Breast epithelium (tissue), 4 donors: ENCODE results near the gene SH2D6. TPM values are rescaled to one million over a fixed set of nuclear protein-coding genes. Genes with fewer than 3 reads are reported as not detected.
"Not testable (repeated sequence)": the region's sequence is repeated elsewhere in the genome, so short reads cannot be mapped to it uniquely, and the experiment has no call there.

Experiments used
- DNase-seq, 2 donors: peaks; one replicate each; pipeline ENCODE4 v3.0.0-alpha.2; 2019; ENCODE audit warnings: low spot score in 2 of 2
- H3K27ac ChIP-seq, 2 donors: fragments of 200-600 bp; sonication (generic) in 1 of 2; one replicate each; pipeline ENCODE4 v1.5.1; 2016 to 2019; ENCODE audit warnings: mild to moderate bottlenecking in 1 of 2
- H3K27me3 ChIP-seq, 2 donors: fragments of 200-600 bp; sonication (generic) in 1 of 2; one replicate each; pipeline versions ENCODE4 v1.5.1 to v1.6.0; 2017 to 2019; ENCODE audit warnings: control low read depth in 1 of 2, mild to moderate bottlenecking in 1 of 2
- H3K36me3 ChIP-seq: fragments of 200-600 bp; one replicate; pipeline ENCODE4 v1.5.1; 2019
- H3K4me1 ChIP-seq, 2 donors: fragments of 200-600 bp; sonication (generic); one replicate each; pipeline ENCODE4 v1.5.1; 2016 to 2019; ENCODE audit warnings: control low read depth in 1 of 2
- H3K4me3 ChIP-seq, 3 donors: fragments of 200-600 bp; sonication (generic); 1 replicate in 2 of 3; 2 replicates in 1 of 3; pipeline ENCODE4 v1.5.1; 2016 to 2019; ENCODE audit warnings: mild to moderate bottlenecking in 3 of 3, moderate library complexity in 2 of 3
- H3K9me3 ChIP-seq, 2 donors: fragments of 200-600 bp; sonication (generic) in 1 of 2; one replicate each; pipeline ENCODE4 v1.5.1; 2016 to 2019; ENCODE audit warnings: control low read depth in 1 of 2
- POLR2A ChIP-seq: fragments of 450-650 bp; IDR thresholded peaks from one replicate; pipeline ENCODE4 v1.6.1; 2016; ENCODE audit warnings: antibody characterized with exemption, mild to moderate bottlenecking, moderate library complexity
- POLR2AphosphoS5 ChIP-seq, 3 donors: sonication (generic); formaldehyde crosslinking; IDR thresholded peaks; one replicate each; pipeline ENCODE4 v1.6.1; 2017; ENCODE audit warnings: antibody characterized with exemption in 3 of 3
- intact Hi-C: fragments of 100-400 bp; cut with DNase I; formaldehyde crosslinking; loops from one replicate; pipeline ENCODE4 v1.15.1; 2023; ENCODE audit warnings: low total_unique reads
- total RNA-seq, 3 donors: library from RNA; depleted of rRNA; stranded (reverse); fragments of >200 nt; gene quantifications; one replicate each; pipeline ENCODE4 v1.1.0, GENCODE V29; 2016
- TF ChIP-seq, protein P1 (sequence below), 3 donors: fragments of 450-650 bp; IDR thresholded peaks; one replicate each; pipeline ENCODE4 v1.5.1; 2016 to 2017; ENCODE audit warnings: antibody characterized with exemption in 3 of 3, mild to moderate bottlenecking in 3 of 3, moderate library complexity in 3 of 3

The SH2D6 gene
- total RNA-seq, 3 donors from 2014 or later = not detected

DNA sequence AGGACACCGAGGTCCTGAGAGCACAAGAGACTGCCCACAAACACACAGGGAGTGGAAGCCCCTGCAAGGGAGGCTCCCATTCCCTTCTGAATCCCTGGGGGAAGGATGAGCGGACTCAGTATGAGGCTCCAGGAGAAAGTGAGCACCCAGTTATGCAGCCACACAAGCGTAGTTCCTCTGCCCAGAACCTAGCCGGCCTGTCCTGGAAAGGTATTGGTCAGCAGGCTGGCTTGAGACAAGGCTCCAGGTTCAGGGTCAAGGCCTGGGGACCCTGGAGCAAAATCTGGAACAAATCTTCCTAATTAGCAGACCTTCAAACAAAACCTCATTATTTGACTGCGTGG, 7.1 kb upstream of the SH2D6 start:
- no peaks in the 10 kb centered on the region for H3K9me3 ChIP-seq
- peaks cover 10 to 13% of the 10 kb centered on the region in 2 donors for H3K4me1 ChIP-seq
- no peaks in the 10 kb centered on the region for H3K36me3 ChIP-seq
- no peak for DNase-seq
- intact Hi-C loops = no loop called here
- TF ChIP-seq POLR2AphosphoS5 (IDR thresholded peaks at IDR 0.05) (no peak), POLR2A (no peak)
- TF ChIP-seq, protein P1, sequence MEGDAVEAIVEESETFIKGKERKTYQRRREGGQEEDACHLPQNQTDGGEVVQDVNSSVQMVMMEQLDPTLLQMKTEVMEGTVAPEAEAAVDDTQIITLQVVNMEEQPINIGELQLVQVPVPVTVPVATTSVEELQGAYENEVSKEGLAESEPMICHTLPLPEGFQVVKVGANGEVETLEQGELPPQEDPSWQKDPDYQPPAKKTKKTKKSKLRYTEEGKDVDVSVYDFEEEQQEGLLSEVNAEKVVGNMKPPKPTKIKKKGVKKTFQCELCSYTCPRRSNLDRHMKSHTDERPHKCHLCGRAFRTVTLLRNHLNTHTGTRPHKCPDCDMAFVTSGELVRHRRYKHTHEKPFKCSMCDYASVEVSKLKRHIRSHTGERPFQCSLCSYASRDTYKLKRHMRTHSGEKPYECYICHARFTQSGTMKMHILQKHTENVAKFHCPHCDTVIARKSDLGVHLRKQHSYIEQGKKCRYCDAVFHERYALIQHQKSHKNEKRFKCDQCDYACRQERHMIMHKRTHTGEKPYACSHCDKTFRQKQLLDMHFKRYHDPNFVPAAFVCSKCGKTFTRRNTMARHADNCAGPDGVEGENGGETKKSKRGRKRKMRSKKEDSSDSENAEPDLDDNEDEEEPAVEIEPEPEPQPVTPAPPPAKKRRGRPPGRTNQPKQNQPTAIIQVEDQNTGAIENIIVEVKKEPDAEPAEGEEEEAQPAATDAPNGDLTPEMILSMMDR (IDR thresholded peaks at IDR 0.05) = no peak
- H3K27me3 ChIP-seq = no peaks in the 10 kb centered on the region
- H3K27ac ChIP-seq = peak overlapping the region; percentile 36 to 81
- no peak overlapping the region for H3K4me3 ChIP-seq

DNA sequence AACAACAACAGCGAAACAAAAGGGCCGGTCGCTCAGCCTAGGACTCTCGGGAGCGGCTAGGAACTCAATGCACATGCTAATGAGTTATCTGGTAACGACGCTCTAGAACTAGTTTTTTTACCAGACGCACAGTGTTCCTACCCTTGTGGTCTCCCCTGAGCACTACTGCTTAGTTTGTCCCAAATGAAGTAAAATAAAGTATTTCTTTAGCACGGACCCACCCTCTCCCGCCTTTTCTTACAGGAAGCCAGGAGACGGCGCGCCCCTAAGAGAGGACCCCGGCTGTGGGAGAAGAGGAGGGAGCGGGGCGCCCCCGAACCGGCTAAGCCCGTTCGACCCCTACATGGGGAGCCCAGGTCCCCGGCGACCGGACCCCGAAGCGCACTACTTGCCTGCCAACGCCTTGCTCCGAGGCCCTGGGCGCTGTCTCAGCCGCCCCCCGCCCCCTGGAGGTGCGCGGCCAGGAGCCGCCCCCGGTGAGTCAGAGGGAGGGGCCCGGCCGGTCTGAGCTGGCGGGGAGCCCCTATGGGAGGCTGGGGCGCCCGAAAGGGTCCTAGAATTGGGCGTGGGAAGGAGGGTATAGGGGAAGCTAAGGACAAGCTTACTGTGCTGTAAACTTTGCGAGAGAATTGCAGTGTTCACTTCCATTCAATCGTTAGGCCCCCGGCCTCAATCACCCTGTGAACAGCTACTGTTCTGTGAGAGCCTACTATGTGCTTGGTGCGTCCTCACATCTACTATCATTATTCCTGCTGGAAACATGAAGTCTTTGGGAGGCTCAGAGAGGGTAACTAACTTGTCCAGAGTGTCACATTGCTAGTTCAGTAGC, 4.7 kb upstream of the SH2D6 start:
- H3K27me3 ChIP-seq = no peaks in the 10 kb centered on the region
- peak overlapping the region; percentile 86 to 90 for H3K27ac ChIP-seq
- peaks cover 12 to 16% of the 10 kb centered on the region in 2 donors for H3K4me1 ChIP-seq
- intact Hi-C loops = no loop called here
- no peaks in the 10 kb centered on the region for H3K36me3 ChIP-seq
- no peaks in the 10 kb centered on the region for H3K9me3 ChIP-seq
- peak overlapping the region; percentile 56 to 85 (median 75) for H3K4me3 ChIP-seq
- DNase-seq = peak in 1 of 2 donors; percentile 68
- TF ChIP-seq POLR2AphosphoS5 (IDR thresholded peaks at IDR 0.05) = peak in 2 of 3 donors; percentile 51 to 75
- TF ChIP-seq, protein P1 (IDR thresholded peaks at IDR 0.05) = no peak
- peak; percentile 58 for TF ChIP-seq POLR2A

DNA sequence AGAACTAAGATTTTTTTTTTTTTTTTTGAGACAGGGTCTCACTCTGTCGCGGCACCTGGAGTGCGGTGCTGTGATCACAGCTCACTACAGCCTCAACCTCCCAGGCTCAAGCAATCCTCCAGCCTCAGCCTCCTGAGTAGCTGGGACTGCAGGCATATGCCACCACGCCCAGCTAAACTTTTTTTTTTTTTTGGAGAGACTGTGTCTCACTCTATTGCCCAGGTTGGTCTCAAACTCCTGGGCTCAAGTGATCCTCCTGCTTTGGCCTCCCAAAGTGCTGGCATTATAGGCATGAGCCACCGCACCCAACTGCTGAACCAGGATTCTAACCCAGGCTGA, 4.1 kb upstream of the SH2D6 start:
- Histone ChIP-seq H3K27ac (peak overlapping the region in 1 of 2 donors; percentile 86), H3K4me3 (peak overlapping the region in 2 of 3 donors; percentile 75 to 85), H3K4me1 (peaks cover 6 to 16% of the 10 kb centered on the region in 2 donors)
- DNase-seq, H3K27me3 ChIP-seq, intact Hi-C loops, H3K9me3 ChIP-seq, H3K36me3 ChIP-seq: not testable (repeated sequence)

DNA sequence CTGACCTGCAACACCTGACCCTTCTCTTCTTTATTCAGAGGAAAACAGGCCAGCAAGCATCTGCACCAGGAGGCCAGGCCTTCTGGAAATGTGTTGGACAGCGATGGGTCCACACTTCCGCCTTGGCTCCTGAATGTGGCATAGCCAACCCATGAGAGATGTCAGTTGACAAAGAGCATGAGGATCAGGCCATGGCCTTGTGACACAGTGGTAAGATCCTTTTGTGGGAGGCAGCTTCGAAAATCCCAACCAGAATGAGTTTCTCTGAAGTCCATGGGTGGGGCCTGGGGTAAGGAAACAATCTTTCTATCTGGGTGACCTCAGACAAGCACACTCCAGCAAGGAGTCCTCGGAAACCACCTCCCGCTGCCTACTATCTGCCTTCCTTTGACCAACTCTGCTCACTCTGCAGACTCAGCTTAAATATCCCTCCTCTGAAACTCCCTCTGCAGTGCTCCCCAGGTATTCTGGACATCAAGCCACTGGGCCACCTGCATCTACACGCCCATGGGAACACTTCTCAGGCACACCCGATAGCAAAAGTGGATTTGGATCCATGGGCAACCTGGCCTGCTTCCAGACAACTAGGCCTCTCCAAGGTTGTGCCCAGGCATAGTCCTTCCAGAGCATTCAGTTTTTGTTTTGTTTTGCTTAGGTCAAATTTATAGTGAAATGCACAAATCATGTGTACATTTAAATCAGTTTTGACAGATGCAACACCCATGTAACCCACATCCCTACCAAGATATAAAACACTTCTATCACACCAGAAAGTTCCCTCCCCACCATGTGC, 3.6 kb upstream of the SH2D6 start:
- no peaks in the 10 kb centered on the region for H3K27me3 ChIP-seq
- H3K36me3 ChIP-seq = no peaks in the 10 kb centered on the region
- intact Hi-C loops = no loop called here
- TF ChIP-seq, protein P1 (IDR thresholded peaks at IDR 0.05) = no peak
- no peak for TF ChIP-seq POLR2AphosphoS5 (IDR thresholded peaks at IDR 0.05)
- no peak for TF ChIP-seq POLR2A
- H3K9me3 ChIP-seq = no peaks in the 10 kb centered on the region
- DNase-seq = no peak
- peak overlapping the region in 1 of 2 donors; percentile 86 for H3K27ac ChIP-seq
- H3K4me3 ChIP-seq = no peak overlapping the region
- H3K4me1 ChIP-seq = peaks cover 4 to 12% of the 10 kb centered on the region in 2 donors

DNA sequence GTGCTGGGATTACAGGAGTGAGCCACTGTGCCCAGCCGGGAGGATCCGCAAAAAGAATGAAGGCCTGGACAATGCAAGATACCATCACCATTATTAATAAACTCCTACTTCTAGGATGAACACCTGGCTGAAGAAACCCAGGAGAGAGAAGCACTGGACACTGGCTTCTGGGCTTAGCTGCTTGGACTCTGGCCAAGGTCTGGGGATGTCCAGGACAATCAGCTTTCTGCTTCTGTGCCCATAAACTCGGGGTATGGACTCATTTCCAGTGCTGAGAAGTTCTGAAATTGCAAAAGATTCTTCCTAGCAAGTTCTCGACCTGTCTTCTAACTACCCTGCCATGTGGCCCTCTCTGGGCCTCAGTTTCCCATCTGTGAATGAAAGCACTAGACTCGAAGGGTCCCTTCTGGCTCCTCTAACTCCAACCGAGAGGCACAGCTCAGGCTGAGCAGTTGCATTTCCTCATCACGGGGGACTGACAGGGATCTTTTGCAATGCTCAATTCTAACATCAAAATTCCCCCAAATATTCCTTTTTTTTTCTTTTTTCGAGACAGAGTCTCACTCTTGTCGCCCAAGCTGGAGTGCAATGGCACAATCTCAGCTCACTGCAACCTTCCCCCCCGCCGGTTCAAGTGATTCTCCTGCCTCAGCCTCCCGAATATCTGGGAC, 2.4 kb upstream of the SH2D6 start:
- no peak for DNase-seq
- no peak overlapping the region for H3K27ac ChIP-seq
- H3K4me1 ChIP-seq = peaks cover 0 to 6% of the 10 kb centered on the region in 2 donors
- intact Hi-C loops = no loop called here
- H3K4me3 ChIP-seq = no peak overlapping the region
- TF ChIP-seq, protein P1 (IDR thresholded peaks at IDR 0.05) = no peak
- TF ChIP-seq POLR2A = no peak
- TF ChIP-seq POLR2AphosphoS5 (IDR thresholded peaks at IDR 0.05) = no peak
- H3K9me3 ChIP-seq = no peaks in the 10 kb centered on the region
- no peaks in the 10 kb centered on the region for H3K36me3 ChIP-seq
- no peaks in the 10 kb centered on the region for H3K27me3 ChIP-seq
